GM12891 (cell line): Measurements from ENCODE around the gene C1orf159.

Source experiments
- POLR2A ChIP-seq: IDR thresholded peaks from 2 replicates; pipeline ENCODE4 v1.6.1; 2011; ENCODE audit warnings: low read depth, low read length, control low read depth
- POLR2AphosphoS5 ChIP-seq: IDR thresholded peaks from 2 replicates; pipeline ENCODE4 v1.6.1; 2011; ENCODE audit warnings: low read depth, low read length, control low read depth
- TAF1 ChIP-seq: IDR thresholded peaks from 2 replicates; pipeline ENCODE4 v1.6.1; 2011; ENCODE audit warnings: low read depth, low read length, control low read depth

GRCh38 chr1:1060281-1061000 lies 55.4 kb downstream of the C1orf159 start:
- TF ChIP-seq POLR2A: no peak
- no peak for TF ChIP-seq POLR2AphosphoS5
- TF ChIP-seq TAF1: no peak
